HG03025 (cell line): ENCODE results near the gene DBH.

Source experiments
- ATAC-seq: cut with Tn5 transposase; IDR thresholded peaks from one replicate; pipeline ENCODE4 v1.9.1; 2021; ENCODE audit warnings: mild to moderate bottlenecking, moderate library complexity; ENCODE audit not compliant: unreplicated experiment, low FRiP score

The DBH gene

DNA sequence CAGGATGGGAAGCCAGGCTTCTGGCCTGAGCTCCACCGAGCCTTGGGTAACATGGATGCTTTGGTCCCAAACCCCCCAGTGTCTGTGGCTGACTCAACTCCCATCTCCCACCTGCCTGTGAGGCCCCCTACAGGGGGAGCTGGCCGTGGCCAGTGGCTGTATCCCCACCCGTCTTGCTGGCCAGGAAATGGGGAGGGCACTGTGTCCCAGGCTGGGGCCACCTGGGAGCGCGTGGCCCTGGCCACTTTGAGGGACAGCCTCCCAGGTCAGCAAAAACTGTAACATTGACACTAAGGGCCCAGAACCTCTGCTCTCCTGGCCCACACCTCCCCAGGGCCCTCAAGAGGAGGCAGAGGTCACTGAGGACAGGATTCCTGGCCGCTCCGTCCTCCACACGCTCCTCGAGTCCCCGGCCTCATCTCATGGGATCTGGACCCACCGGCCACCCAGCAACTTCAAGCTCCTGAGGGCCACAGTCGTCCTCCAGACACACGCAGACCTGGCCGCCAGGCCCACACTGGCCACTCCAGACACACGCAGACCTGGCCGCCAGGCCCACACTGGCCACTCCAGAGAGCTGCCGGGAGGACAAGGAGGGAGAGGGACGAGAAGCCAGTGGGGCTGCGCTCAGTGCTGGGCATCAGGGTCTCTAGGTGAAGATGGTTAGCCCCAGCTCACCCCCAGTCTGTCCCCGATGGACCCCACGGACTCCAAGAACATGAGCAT is 44.2 kb downstream of the DBH start:
- no peak for ATAC-seq

GRCh38 chr9:133680976-133681657 is 45.0 kb downstream of the DBH start:
- no peak for ATAC-seq

DNA sequence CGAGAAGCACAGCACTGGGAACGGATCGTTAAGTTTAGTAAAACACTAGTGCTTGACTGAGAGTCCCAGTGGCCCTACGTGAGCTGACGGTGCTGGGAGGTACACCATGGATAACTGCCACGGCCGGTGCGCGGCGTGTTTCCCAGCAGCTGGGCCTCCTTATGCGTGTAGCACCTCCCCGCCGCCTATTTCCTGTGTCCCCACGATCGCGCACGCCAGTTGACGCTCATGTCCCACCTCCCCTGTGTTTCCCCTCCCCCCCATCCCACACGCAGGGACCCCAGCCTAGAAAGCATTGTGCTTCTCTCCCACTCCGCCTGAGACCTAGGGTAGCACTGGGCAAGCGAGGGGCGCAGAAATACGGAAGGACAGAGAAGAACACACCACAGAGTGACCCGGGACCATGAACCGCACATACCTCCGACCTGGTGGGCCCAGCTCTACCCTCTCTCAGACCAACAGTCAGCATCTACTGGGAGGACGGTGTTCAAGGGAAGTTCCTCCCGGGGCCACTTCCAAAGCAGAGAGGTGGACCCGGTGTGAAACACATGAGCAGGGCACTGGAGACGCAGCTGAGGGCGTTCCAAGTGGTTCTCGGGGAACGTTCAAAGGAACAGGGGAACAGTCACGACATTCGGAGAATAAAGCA is 45.6 kb downstream of the DBH start:
- ATAC-seq = no peak

DNA sequence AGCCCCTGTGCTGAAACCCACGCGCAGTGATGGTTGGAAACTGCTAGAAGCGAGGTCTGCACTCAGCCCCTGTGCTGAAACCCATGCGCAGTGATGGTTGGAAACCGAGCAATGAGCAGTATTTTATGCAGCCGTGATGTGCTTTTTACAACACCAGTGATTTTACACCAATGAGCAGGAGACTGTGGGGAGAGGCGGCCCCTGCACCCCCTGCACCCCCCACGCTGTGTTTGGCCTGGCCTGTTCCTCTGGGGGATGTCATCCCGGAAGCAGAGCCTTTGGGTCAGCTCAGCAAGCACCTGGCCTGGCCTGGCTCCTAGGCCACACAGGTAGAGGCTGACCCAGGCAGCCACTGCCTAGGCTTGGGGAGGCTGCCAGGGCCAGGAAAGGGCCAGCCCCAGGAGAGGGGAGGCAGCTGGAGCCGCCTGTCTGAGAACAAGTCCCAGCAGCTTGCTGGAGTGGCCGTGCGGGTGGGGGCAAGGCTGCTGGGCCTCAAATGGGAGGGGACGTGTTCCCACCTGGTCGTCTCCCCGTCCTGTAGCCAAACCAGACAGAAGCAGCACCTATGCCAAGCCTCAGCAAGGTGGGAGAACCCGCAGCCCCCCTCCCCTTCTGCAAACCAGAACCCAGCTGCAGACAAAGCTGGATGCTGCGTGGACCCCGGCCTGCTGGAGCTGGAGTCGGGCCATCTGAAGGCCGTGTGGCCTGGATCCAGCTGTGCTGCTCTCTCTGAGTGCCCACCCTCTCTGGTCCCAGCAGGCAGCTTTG is 46.8 kb downstream of the DBH start:
- ATAC-seq = no peak

GRCh38 chr9:133683586-133684120 is 47.5 kb downstream of the DBH start:
- no peak for ATAC-seq

- ATAC-seq = no peak
Observed at GRCh38 chr9:133684121-133684935, 48.2 kb downstream of the DBH start.

DNA sequence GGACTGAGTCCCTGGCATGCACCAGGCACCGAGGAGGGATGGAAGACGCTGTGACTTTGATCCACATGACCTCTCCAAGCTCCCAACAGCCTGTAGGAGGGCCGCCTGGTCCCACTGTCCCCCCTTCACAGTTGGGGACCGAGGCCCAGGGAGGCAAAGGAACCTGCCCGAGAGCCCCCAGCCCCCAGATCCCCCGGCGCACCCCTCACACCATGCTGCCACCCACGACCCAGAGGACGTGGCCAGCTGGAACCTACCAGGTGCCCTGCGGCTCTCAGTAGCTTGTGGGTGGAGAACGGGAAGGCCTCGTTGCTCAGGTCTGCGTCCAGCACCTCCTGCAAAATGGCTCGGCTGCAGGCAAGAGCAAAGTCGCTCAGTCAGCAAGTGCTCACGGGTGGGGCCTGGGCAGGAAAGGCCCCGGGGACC is 48.8 kb downstream of the DBH start:
- no peak for ATAC-seq

GRCh38 chr9:133685653-133686609 is 49.8 kb downstream of the DBH start:
- no peak for ATAC-seq

- no peak for ATAC-seq
Observed at GRCh38 chr9:133686642-133687575, 50.7 kb downstream of the DBH start.

DNA sequence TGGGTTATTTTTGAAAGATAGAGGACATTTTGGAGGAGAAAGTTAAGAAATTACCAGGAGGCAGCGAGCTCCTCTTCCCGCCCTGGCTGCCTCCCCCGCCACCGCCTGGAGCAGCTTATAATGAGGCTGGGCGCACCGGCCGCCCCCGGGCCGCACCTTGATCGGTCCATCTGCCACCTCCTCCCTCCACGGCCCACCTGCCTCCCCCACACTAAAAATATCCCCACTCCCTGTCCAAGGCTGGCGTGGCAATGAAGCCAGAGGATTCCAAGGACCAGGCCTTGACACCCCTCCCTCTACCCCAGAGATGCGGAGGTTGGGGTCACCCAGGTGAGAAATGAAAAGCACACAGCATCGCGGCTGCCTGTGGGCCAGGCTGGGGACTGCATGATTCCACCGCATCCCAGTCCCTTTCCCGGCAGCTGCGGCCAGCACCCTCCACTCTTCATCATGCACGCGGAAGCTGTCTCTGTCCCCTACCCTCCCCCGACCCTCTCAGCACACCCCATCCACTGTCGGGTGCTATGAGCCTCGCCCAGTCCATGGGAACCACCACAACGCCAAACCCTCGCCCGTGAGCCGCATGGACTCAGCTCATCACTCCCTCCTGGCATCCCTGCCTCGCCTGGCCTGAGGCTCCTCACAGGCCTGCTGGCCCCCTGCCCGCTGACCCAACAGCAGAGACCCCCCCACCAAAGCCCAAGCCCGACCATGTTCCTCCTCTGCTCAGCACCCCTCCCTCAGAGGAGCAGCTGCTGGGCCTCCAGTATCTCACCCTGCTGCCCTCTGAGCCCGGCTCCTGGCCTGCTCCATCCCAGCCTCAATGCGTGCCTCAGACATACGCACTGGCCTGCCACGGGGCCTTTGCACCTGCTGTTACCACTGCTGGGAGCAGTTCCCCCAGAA is 51.9 kb downstream of the DBH start:
- no peak for ATAC-seq

DNA sequence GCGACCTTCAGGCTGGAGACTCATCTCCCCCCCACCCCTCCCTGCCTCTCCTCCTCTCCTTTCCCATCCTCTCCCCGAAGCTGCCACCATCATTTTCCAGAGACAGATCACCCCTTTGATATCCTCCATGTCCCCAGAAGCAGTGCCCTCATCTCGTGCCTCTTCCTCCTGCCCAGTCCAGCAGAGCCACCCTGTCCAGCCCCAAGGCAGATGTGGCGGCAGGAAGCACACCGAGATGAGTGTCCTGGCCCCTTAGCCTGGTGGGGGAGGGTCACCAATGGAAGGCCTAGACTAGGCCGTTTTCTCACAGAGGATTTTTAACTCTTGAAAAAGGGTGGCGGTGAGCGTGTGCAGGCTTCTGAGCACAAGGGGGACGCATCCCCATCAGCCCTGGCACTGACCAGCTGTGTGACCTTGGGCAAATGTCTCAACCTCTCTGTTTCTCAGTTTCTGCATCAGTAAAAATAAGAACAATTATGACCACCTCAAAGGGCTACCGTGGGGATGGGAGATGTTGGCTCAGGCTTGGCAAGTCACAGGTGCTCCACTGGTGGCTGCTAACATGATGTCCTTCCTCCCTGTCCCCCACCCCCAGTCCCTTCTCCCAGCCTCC is 53.1 kb downstream of the DBH start:
- ATAC-seq = no peak

DNA sequence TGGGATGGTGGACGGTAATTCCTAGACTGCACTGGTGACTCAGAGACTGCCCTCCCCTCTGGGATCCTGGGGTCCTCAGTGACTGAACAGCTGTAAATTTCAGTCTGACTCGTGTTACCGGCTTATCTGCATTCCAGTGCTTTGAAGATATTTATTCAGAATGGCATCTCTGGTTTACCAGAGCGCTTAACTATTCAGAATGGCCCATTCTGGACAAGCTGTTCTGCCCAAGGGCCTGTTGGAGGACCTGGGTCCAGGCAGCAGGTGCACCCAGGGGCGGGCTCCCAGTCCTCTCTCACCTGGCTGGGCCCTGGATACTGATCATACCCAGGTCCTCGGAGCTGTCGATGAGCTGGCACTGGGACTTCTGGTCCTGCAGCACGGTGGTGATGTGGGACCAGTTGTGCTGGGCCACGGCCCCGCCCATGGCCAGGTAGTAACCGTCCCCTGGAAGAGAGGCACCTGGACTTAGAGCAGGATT is 54.0 kb downstream of the DBH start:
- no peak for ATAC-seq

GRCh38 chr9:133691191-133691590 is 55.0 kb downstream of the DBH start:
- no peak for ATAC-seq

DNA sequence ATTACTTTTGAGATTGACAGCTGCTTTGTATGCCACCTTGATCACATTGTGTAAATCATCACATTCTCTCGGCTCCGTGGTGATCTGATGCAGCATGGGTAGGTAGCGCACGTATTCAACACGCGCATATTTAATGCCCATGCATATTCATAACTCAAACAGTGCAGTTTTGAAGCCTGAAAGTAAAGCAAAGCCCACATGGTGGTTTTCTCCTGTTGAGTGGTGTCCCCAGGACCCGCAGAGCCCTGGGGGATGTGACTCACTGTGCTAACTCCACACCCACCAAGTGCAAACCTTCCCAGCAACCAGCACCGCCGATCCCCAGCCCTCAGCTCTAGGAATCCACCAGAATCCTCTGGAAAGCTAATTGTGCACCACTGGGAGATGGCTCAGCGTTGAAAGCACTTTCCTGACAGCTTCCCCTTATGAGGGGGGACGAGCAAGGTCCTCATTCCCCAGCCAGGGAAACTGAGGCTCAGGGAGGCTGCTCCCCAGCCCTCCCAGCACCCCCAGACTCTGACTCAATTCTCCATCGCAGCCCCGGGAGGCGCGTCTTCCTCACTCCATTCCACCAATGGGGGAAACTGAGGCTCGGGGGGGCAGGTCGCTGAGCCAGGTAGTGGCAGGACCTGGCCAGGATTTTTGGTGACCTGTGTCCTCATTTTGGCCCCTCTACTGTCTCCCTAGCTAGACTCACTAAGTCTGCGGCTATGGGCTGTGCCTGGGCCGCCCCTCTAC is 55.6 kb downstream of the DBH start:
- ATAC-seq = no peak

- no peak for ATAC-seq
Observed at GRCh38 chr9:133692364-133692985, 56.3 kb downstream of the DBH start.
